IPS-NIHi7 (cell line): ENCODE data around the gene ACTR1B.
"Not testable (repeated sequence)": the region's sequence is repeated elsewhere in the genome, so short reads cannot be mapped to it uniquely, and the experiment has no call there.

Source experiments
- DNase-seq: peaks from one replicate; pipeline ENCODE4 v3.0.0; 2012; ENCODE audit warnings: mixed read lengths; ENCODE audit errors: extremely low spot score

The ACTR1B gene

GRCh38 chr2:97658691-97659157 lies 5.1 kb downstream of the ACTR1B start:
- DNase-seq, result no peak

GRCh38 chr2:97657986-97658690 lies 5.7 kb downstream of the ACTR1B start:
- DNase-seq, result no peak

DNA sequence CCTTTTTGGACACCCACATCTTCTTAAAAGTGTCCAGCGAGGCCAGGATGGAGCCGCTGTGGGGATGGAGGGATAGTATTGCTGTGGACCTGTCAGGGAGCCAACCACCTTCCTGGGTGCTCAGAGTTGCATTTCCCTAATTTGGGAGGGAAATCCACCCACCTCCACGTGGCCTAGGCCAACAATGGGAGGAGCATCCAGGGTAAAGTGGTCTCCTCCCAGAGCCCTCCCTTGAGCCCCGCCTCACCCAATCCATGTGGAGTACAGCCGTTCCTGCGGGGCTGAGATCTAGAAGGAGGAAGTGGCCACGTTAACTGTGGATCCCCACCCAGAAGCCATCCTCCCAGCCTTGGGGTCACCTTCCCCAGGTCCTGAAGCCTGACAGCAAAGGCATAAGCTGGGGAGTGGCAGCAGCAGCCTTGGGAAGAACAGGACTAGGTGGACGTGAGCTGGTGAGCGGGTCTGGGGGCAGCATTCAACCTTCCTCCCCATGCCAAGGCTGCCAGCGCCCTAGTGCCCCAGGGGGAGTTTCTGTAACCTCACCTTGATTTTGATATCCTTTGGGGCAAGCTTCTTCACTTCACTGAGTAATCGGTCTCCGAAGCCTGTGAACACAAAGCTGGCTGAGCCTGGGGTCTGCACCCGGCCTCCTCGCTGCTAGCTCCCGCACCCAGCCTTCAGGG lies 6.8 kb downstream of the ACTR1B start:
- no peak for DNase-seq

GRCh38 chr2:97656129-97656755 lies 7.6 kb downstream of the ACTR1B start:
- DNase-seq, result no peak

- no peak for DNase-seq
These were observed 9.1 kb downstream of the ACTR1B start for GRCh38 chr2:97654791-97655190.

DNA sequence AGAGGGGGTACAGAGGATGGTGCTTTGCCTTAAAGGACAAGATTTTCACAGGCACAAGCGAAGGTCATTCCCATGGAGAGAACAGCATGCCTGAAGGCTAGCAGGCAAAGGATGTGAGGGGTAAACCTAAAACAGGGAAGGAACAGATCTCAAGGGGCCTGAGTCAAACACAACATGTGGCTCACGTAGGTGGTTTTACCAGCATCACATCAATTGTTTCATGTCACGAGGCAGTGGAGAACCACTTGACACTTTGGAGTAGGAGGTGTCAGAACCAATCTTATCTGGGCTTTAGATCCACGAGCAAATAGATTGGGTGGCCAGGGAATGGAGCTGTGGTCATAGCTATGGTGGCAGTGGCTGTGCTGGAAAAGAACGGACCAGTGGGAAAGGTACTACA lies 9.5 kb downstream of the ACTR1B start:
- DNase-seq, result no peak

- no peak for DNase-seq
These were observed 10.0 kb downstream of the ACTR1B start for GRCh38 chr2:97653874-97654273.

DNA sequence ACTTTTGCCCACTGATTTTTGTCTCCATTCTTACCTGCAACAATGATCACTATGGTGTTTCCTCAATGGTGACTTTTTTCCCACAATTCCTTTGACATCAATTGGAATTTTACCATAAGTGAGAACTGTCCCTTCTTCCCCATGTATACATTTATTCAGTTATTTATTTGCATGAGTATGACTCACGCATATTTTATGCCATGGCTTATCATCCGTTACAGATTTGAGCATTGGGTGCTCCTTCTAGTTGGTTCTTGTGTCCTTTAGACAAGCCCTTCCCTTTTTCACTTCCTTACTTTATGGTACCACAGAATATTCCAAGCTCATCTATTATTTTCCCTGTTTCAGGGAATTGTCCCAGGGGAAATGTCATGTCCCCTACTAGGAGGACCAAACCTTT lies 10.4 kb downstream of the ACTR1B start:
- no peak for DNase-seq

DNA sequence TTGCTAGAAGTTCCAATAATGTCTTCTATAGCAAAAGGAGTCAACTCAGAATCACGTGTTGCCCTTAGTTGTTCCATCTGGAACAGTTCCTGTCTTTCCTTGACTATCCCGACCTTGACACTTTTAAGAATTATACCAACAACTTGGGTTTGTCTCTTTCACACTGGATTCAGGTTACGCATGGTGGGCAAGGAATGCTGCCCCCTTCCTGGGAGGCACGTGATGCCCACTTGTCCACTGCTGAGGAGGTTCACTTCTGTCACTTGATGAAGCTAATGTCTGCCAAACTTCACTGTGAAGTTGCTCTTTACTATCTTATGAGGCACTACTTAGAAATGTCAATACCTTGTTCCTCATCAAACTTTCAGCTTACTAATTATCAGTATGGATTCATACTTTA lies 12.7 kb downstream of the ACTR1B start:
- no peak for DNase-seq

GRCh38 chr2:97646977-97647376 lies 16.9 kb downstream of the ACTR1B start:
- no peak for DNase-seq

- peak; percentile 99 for DNase-seq
These were observed 17.9 kb downstream of the ACTR1B start, which contains the start of gene COX5B for GRCh38 chr2:97645695-97646629. Gene COX5B, plus strand, starts transcription at chr2:97646062. Its CDS starts 25 bp downstream, at chr2:97646087.

GRCh38 chr2:97645112-97645694 lies 18.6 kb downstream of the ACTR1B start:
- DNase-seq, result peak; percentile 56

DNA sequence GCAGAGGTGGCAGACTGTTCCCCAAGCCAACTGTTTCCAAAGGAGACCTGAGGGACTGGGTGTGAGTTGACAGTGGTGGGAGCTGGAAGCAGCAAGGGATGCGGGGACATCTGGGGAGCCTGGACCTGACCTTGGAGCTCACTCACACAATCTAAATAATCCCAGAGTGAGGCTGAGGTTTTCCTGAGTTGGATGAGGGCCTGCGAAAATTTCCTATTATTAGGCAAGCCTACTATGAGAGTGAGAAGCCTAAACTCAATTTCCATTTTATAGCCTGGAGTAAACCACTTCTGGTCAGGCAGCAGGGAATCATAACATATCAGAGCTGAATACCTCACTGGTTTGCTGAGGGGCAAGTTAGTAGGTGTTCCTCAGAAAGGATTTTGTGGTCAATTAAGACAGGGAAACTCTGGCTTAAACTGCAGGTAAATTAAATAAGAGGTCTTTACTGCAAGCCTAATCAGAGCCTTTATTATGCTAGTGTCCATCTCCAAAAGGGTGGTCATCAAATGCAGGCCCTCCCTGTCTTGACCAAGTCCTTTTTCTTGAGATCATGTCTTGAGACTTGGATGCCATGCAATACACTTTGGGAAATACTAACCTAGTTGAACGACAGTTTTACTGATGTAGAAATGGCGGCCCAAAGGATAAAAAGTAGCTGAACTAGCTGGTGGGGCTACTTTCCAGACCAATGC lies 19.7 kb downstream of the ACTR1B start:
- no peak for DNase-seq

- DNase-seq, result not testable (repeated sequence)
These were observed 37.8 kb downstream of the ACTR1B start for GRCh38 chr2:97626049-97626430.

DNA sequence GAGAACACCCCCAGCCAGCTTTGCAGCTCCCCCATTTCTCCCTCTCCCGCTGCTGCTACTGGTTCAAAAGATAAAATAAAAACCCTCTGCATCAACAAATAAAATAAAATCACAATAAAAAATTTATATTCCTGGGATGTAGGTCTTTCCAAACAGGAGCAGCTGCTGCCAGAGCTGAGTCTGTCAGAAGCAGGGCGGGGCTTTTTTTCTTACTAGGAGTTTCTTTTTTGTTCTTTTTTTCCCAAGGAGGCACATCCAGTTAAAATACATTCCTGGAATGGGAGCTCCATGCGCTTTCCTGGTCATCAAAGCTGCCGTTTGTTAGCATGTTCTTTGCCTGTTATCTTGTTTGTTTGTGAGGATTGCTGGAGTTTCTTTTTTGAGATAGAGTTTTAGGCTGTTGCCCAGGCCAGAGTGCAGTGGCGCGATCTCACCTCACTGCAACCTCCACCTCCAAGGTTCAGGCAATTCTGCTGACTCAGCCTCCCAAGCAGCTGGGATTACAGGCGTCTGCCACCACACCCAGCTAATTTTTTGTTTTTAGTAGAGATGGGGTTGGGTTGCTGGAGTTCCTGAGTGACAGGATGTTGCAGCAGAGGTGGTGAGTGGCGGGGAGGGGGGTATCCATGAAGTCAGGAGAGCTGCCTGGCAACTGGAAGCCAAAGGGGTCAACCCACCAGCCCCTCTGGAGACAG lies 38.3 kb downstream of the ACTR1B start:
- DNase-seq, result not testable (repeated sequence)

- DNase-seq, result not testable (repeated sequence)
These were observed 40.9 kb downstream of the ACTR1B start for GRCh38 chr2:97622976-97623375.

GRCh38 chr2:97620492-97620891 lies 43.4 kb downstream of the ACTR1B start:
- DNase-seq, result not testable (repeated sequence)

- DNase-seq, result not testable (repeated sequence)
These were observed 44.7 kb downstream of the ACTR1B start for GRCh38 chr2:97618939-97619827.

- DNase-seq, result no peak
These were observed 45.9 kb downstream of the ACTR1B start for GRCh38 chr2:97617911-97618310.
